HCT116 (cell line): Measurements from ENCODE around the gene GINS3. TPM values are rescaled to one million over a fixed set of nuclear protein-coding genes. Genes with fewer than 3 reads are reported as not detected.

Experiments used
- ATAC-seq: fragments of 200-7000 bp; cut with Tn5 transposase; 2 replicates; pipeline ENCODE4 v1.9.1; 2020; ENCODE audit warnings: mild to moderate bottlenecking, moderate library complexity
- BruUV-seq: library from RNA; stranded (reverse); fragments of 400-500 nt; replicated peaks from 2 replicates; lab custom pipeline; 2021; lab: Mats Ljungman, UMichigan
- CTCF ChIA-PET: fragments of 300-600 bp; sonication (Branson Sonifier 250); formaldehyde crosslinking; loops from one replicate; lab custom pipeline; 2021; ENCODE audit warnings: antibody characterized with exemption; lab: Charles Lee
- POLR2A ChIA-PET: fragments of 300-600, 350-600 bp; sonication (Branson Sonifier 250); formaldehyde crosslinking; loops from one replicate; lab custom pipeline; 2021; ENCODE audit warnings: antibody characterized with exemption; lab: Charles Lee
- RAD21 ChIA-PET, 2 experiments: fragments of 300-600 bp; sonication (Branson Sonifier 250); formaldehyde crosslinking; loops; one replicate each; lab custom pipeline; 2023; ENCODE audit warnings: low total read pairs in 2 of 2; ENCODE audit not compliant: uncharacterized antibody in 2 of 2, unreplicated experiment in 2 of 2, low non-redundant PET in 1 of 2; lab: Charles Lee
- DNase-seq: peaks from one replicate; pipeline ENCODE4 v3.0.0-alpha.2; 2010; ENCODE audit warnings: low read depth, low spot score
- H2AFZ ChIP-seq: fragments of 200-600 bp; shearing (Covaris generic), sonication (generic); 2 replicates; pipeline ENCODE4 v1.6.1; 2017; ENCODE audit warnings: low read depth, mixed run types, mixed read lengths, antibody characterized with exemption, low read length; ENCODE audit not compliant: poor library complexity, severe bottlenecking
- H3K27ac ChIP-seq: 2 replicates; pipeline ENCODE4 v1.5.1; 2012; ENCODE audit warnings: low read depth, low read length
- H3K27me3 ChIP-seq: fragments of 200-600 bp; sonication (generic); 2 replicates; pipeline ENCODE4 v1.6.1; 2016; ENCODE audit warnings: mixed run types, low read length, mixed read lengths; ENCODE audit not compliant: insufficient read depth
- H3K36me3 ChIP-seq, 2 experiments: fragments of 200-500 bp in 1 of 2; fragments of 200-600 bp in 1 of 2; sonication (Bioruptor generic) in 1 of 2; sonication (generic) in 1 of 2; 2 replicates each; pipeline versions ENCODE4 v1.5.1 to v1.6.1; 2014 to 2016; ENCODE audit warnings: low read length in 2 of 2, inconsistent platforms in 1 of 2, mixed read lengths in 1 of 2, mixed run types in 1 of 2; ENCODE audit not compliant: insufficient read depth in 2 of 2, control insufficient read depth in 1 of 2
- H3K4me1 ChIP-seq, 2 experiments: fragments of 200-600 bp in 1 of 2; sonication (generic) in 1 of 2; 2 replicates each; pipeline versions ENCODE4 v1.5.1 to v1.6.1; 2012 to 2017; ENCODE audit warnings: low read length in 2 of 2, inconsistent platforms in 1 of 2, mild to moderate bottlenecking in 1 of 2, mixed read lengths in 1 of 2, mixed run types in 1 of 2, moderate library complexity in 1 of 2; ENCODE audit not compliant: insufficient read depth in 2 of 2, control insufficient read depth in 1 of 2
- H3K4me2 ChIP-seq: fragments of 200-600 bp; sonication (generic); 2 replicates; pipeline ENCODE4 v1.6.1; 2017; ENCODE audit warnings: mixed run types, low read length, mixed read lengths
- H3K4me3 ChIP-seq, 2 experiments: fragments of 200-600 bp in 1 of 2; sonication (generic) in 1 of 2; replicated peaks in 1 of 2; 2 replicates each; pipeline ENCODE4 v1.5.1; 2011 to 2016; ENCODE audit warnings: low read length in 2 of 2, control low read depth in 1 of 2, low read depth in 1 of 2, mild to moderate bottlenecking in 1 of 2, mixed read lengths in 1 of 2, mixed run types in 1 of 2
- H3K79me2 ChIP-seq: fragments of 200-600 bp; sonication (generic); 2 replicates; pipeline ENCODE4 v1.6.1; 2017; ENCODE audit warnings: mild to moderate bottlenecking, mixed run types, low read length, moderate library complexity, mixed read lengths; ENCODE audit not compliant: insufficient read depth
- H3K9ac ChIP-seq: fragments of 200-600 bp; sonication (generic); 2 replicates; pipeline ENCODE4 v1.6.1; 2016; ENCODE audit warnings: low read length, mixed read lengths
- H3K9me2 ChIP-seq: fragments of 200-600 bp; sonication (generic), shearing (Covaris generic); 2 replicates; pipeline ENCODE4 v1.6.1; 2017; ENCODE audit warnings: mixed run types, mild to moderate bottlenecking, moderate library complexity; ENCODE audit not compliant: insufficient read depth
- H3K9me3 ChIP-seq, 2 experiments: fragments of 200-500 bp in 1 of 2; fragments of 200-600 bp in 1 of 2; sonication (Bioruptor generic) in 1 of 2; sonication (generic) in 1 of 2; 2 replicates each; pipeline ENCODE4 v1.6.1; 2014 to 2017; ENCODE audit warnings: low read length in 2 of 2, mixed read lengths in 2 of 2, inconsistent platforms in 1 of 2, low read depth in 1 of 2, mild to moderate bottlenecking in 1 of 2, mixed run types in 1 of 2, moderate library complexity in 1 of 2; ENCODE audit not compliant: control insufficient read depth in 1 of 2, insufficient read depth in 1 of 2
- H4K20me1 ChIP-seq: fragments of 200-600 bp; sonication (generic), shearing (Covaris generic); 2 replicates; pipeline ENCODE4 v1.6.1; 2017; ENCODE audit warnings: mixed run types, mild to moderate bottlenecking, moderate library complexity; ENCODE audit not compliant: insufficient read depth
- RAD21 ChIP-seq: IDR thresholded peaks from 2 replicates; pipeline ENCODE4 v1.6.1; 2012; ENCODE audit warnings: low read depth, mild to moderate bottlenecking
- REST ChIP-seq: IDR thresholded peaks from 2 replicates; pipeline ENCODE4 v1.6.1; 2012; ENCODE audit warnings: low read depth
- SP1 ChIP-seq: IDR thresholded peaks from 2 replicates; pipeline ENCODE4 v1.6.1; 2012; ENCODE audit warnings: low read depth
- SRF ChIP-seq: IDR thresholded peaks from 2 replicates; pipeline ENCODE4 v1.6.1; 2012; ENCODE audit warnings: low read depth
- TCF7L2 ChIP-seq: IDR thresholded peaks from 2 replicates; pipeline ENCODE4 v1.7.0; 2011; ENCODE audit warnings: borderline replicate concordance, inconsistent platforms; ENCODE audit not compliant: insufficient read depth, insufficient read length; ENCODE audit errors: extremely low read depth
- ZNF274 ChIP-seq: fragments of 200-500 bp; sonication (Bioruptor generic); IDR thresholded peaks from 2 replicates; pipeline ENCODE4 v1.6.1; 2014; ENCODE audit warnings: mild to moderate bottlenecking, low read depth, low read length, inconsistent platforms
- intact Hi-C: fragments of 100-400 bp; cut with micrococcal nuclease; formaldehyde crosslinking; loops from 2 replicates; pipeline ENCODE4 v1.10.0; 2022
- total RNA-seq: library from RNA; stranded (reverse); gene quantifications from one replicate; pipeline ENCODE4 v1.2.1, GENCODE V29; 2021; ENCODE audit not compliant: unreplicated experiment

Gene GINS3
- total RNA-seq, 1 experiment from 2014 or later: 12.1 TPM

GRCh38 chr16:58443783-58444182 is 51.5 kb downstream of the GINS3 start:
- TF ChIP-seq TCF7L2: no peak
- TF ChIP-seq, all 23 proteins: peak for 0
- Histone ChIP-seq H3K27ac (no peak overlapping the region), H3K27me3 (peaks cover 9% of the 10 kb centered on the region), H3K9me2 (no peaks in the 10 kb centered on the region), H3K9me3 (no peaks in the 10 kb centered on the region), H2AFZ (no peak overlapping the region), H3K9ac (no peak overlapping the region), H3K4me1 (no peaks in the 10 kb centered on the region), H3K79me2 (no peaks in the 10 kb centered on the region), H4K20me1 (no peaks in the 10 kb centered on the region), H3K36me3 (no peaks in the 10 kb centered on the region), H3K4me2 (no peak overlapping the region), H3K4me3 (no peak overlapping the region)
- DNase-seq: no peak
- intact Hi-C loops: no loop called here
- CTCF ChIA-PET: interaction anchor here (1.0 to 1.9 kb wide), 2 partner anchors 8 to 44 kb away, joined by 3 to 5 read pairs; no protein-coding TSS in a partner anchor
- POLR2A ChIA-PET: no interaction called here
- no peak for ATAC-seq
- RAD21 ChIA-PET: no interaction called here
- BruUV-seq: no TSS peak

- ChIA-PET POLR2A (no interaction called here), CTCF (interaction anchor here (1.0 kb wide), 1 partner anchor 8 kb away, joined by 3 read pairs; no protein-coding TSS in a partner anchor), RAD21 (no interaction called here)
- no peak overlapping the region for H3K27ac ChIP-seq
- H4K20me1 ChIP-seq: no peaks in the 10 kb centered on the region
- H3K9me2 ChIP-seq: no peaks in the 10 kb centered on the region
- no peaks in the 10 kb centered on the region for H3K4me1 ChIP-seq
- H3K36me3 ChIP-seq: no peaks in the 10 kb centered on the region
- intact Hi-C loops: no loop called here
- H3K9me3 ChIP-seq: no peaks in the 10 kb centered on the region
- H3K4me2 ChIP-seq: no peak overlapping the region
- ATAC-seq: no peak
- BruUV-seq: no TSS peak
- H3K4me3 ChIP-seq: no peak overlapping the region
- no peak for DNase-seq
- peaks cover 9% of the 10 kb centered on the region for H3K27me3 ChIP-seq
- H2AFZ ChIP-seq: no peak overlapping the region
- TF ChIP-seq SRF (no peak), REST (no peak), RAD21 (no peak), ZNF274 (no peak), SP1 (no peak)
- H3K79me2 ChIP-seq: no peaks in the 10 kb centered on the region
- no peak overlapping the region for H3K9ac ChIP-seq
Measured at GRCh38 chr16:58444265-58444664, 52.0 kb downstream of the GINS3 start.
